Breast epithelium (tissue), 4 donors: ENCODE data around the gene ZNF442. TPM values are rescaled to one million over a fixed set of nuclear protein-coding genes. Genes with fewer than 3 reads are reported as not detected.

Experiments
- DNase-seq, 2 donors: peaks; one replicate each; pipeline ENCODE4 v3.0.0-alpha.2; 2019; ENCODE audit warnings: low spot score in 2 of 2
- H3K27ac ChIP-seq, 2 donors: fragments of 200-600 bp; sonication (generic) in 1 of 2; one replicate each; pipeline ENCODE4 v1.5.1; 2016 to 2019; ENCODE audit warnings: mild to moderate bottlenecking in 1 of 2
- H3K27me3 ChIP-seq, 2 donors: fragments of 200-600 bp; sonication (generic) in 1 of 2; one replicate each; pipeline versions ENCODE4 v1.5.1 to v1.6.0; 2017 to 2019; ENCODE audit warnings: control low read depth in 1 of 2, mild to moderate bottlenecking in 1 of 2
- H3K36me3 ChIP-seq: fragments of 200-600 bp; one replicate; pipeline ENCODE4 v1.5.1; 2019
- H3K4me1 ChIP-seq, 2 donors: fragments of 200-600 bp; sonication (generic); one replicate each; pipeline ENCODE4 v1.5.1; 2016 to 2019; ENCODE audit warnings: control low read depth in 1 of 2
- H3K4me3 ChIP-seq, 3 donors: fragments of 200-600 bp; sonication (generic); 1 replicate in 2 of 3; 2 replicates in 1 of 3; pipeline ENCODE4 v1.5.1; 2016 to 2019; ENCODE audit warnings: mild to moderate bottlenecking in 3 of 3, moderate library complexity in 2 of 3
- H3K9me3 ChIP-seq, 2 donors: fragments of 200-600 bp; sonication (generic) in 1 of 2; one replicate each; pipeline ENCODE4 v1.5.1; 2016 to 2019; ENCODE audit warnings: control low read depth in 1 of 2
- CTCF ChIP-seq, 3 donors: fragments of 450-650 bp; IDR thresholded peaks; one replicate each; pipeline ENCODE4 v1.5.1; 2016 to 2017; ENCODE audit warnings: antibody characterized with exemption in 3 of 3, mild to moderate bottlenecking in 3 of 3, moderate library complexity in 3 of 3
- POLR2A ChIP-seq: fragments of 450-650 bp; IDR thresholded peaks from one replicate; pipeline ENCODE4 v1.6.1; 2016; ENCODE audit warnings: antibody characterized with exemption, mild to moderate bottlenecking, moderate library complexity
- POLR2AphosphoS5 ChIP-seq, 3 donors: sonication (generic); formaldehyde crosslinking; IDR thresholded peaks; one replicate each; pipeline ENCODE4 v1.6.1; 2017; ENCODE audit warnings: antibody characterized with exemption in 3 of 3
- intact Hi-C: fragments of 100-400 bp; cut with DNase I; formaldehyde crosslinking; loops from one replicate; pipeline ENCODE4 v1.15.1; 2023; ENCODE audit warnings: low total_unique reads
- total RNA-seq, 3 donors: library from RNA; depleted of rRNA; stranded (reverse); fragments of >200 nt; gene quantifications; one replicate each; pipeline ENCODE4 v1.1.0, GENCODE V29; 2016

ZNF442 gene
- total RNA-seq, 3 donors from 2014 or later: 2.6 to 3.7 (median 3.3) TPM

GRCh38 chr19:12333162-12334159 is 32.0 kb downstream of the ZNF442 start, which contains the start of gene ZNF563:
TSS of gene ZNF563 (minus strand) at chr19:12333633. CDS start at chr19:12333482, 151 bp downstream.
- intact Hi-C loops: no loop called here
- H3K27ac ChIP-seq: peak within 1 kb of the TSS; percentile 95 to 96
- H3K4me1 ChIP-seq: no peaks in the 10 kb centered on the region
- H3K27me3 ChIP-seq: no peaks in the 10 kb centered on the region
- peak; percentile 98 for DNase-seq
- peak; percentile 72 to 85 (median 85) for TF ChIP-seq POLR2AphosphoS5 (IDR thresholded peaks at IDR 0.05)
- TF ChIP-seq CTCF (IDR thresholded peaks at IDR 0.05): no peak
- TF ChIP-seq POLR2A: peak; percentile 73
- H3K4me3 ChIP-seq: peak within 1 kb of the TSS; percentile 88 to 93 (median 90)
- no peaks in the 10 kb centered on the region for H3K36me3 ChIP-seq
- no peaks in the 10 kb centered on the region for H3K9me3 ChIP-seq

- no peak overlapping the region for H3K27ac ChIP-seq
- H3K4me1 ChIP-seq: no peaks in the 10 kb centered on the region
- H3K27me3 ChIP-seq: no peaks in the 10 kb centered on the region
- no peaks in the 10 kb centered on the region for H3K36me3 ChIP-seq
- DNase-seq: no peak
- H3K4me3 ChIP-seq: no peak overlapping the region
- intact Hi-C loops: loop anchor here (1.0 kb wide), 1 partner anchor 13 kb away; no protein-coding TSS in a partner anchor
- H3K9me3 ChIP-seq: no peaks in the 10 kb centered on the region
- no peak for TF ChIP-seq POLR2A
- TF ChIP-seq POLR2AphosphoS5 (IDR thresholded peaks at IDR 0.05): no peak
- TF ChIP-seq CTCF (IDR thresholded peaks at IDR 0.05): no peak
Measured at GRCh38 chr19:12331211-12331941, 34.1 kb downstream of the ZNF442 start.

- Histone ChIP-seq H3K36me3 (no peaks in the 10 kb centered on the region), H3K9me3 (no peaks in the 10 kb centered on the region)
- intact Hi-C loops: no loop called here
Measured at GRCh38 chr19:12330340-12330739, 35.1 kb downstream of the ZNF442 start.

GRCh38 chr19:12325690-12326089 is 39.8 kb downstream of the ZNF442 start:
- Histone ChIP-seq H3K4me3 (no peak overlapping the region), H3K9me3 (no peaks in the 10 kb centered on the region), H3K36me3 (no peaks in the 10 kb centered on the region), H3K27ac (no peak overlapping the region), H3K4me1 (no peaks in the 10 kb centered on the region), H3K27me3 (no peaks in the 10 kb centered on the region)
- no peak for TF ChIP-seq CTCF (IDR thresholded peaks at IDR 0.05)
- TF ChIP-seq POLR2A: no peak
- TF ChIP-seq POLR2AphosphoS5 (IDR thresholded peaks at IDR 0.05): no peak
- intact Hi-C loops: no loop called here
- DNase-seq: no peak

More at GRCh38 chr19:12330340-12330739, 35.1 kb downstream of the ZNF442 start:
- no peaks in the 10 kb centered on the region for H3K27me3 ChIP-seq
- H3K4me3 ChIP-seq: no peak overlapping the region
- DNase-seq: no peak
- H3K4me1 ChIP-seq: no peaks in the 10 kb centered on the region
- TF ChIP-seq POLR2A (no peak), POLR2AphosphoS5 (IDR thresholded peaks at IDR 0.05) (no peak), CTCF (IDR thresholded peaks at IDR 0.05) (no peak)
- H3K27ac ChIP-seq: no peak overlapping the region
